Hepatic stellate cell (primary cell): Measurements from ENCODE around the gene RAB13.

Experiments
- DNase-seq: peaks from one replicate; pipeline ENCODE4 v3.0.0; 2011; ENCODE audit warnings: low spot score

RAB13 gene

DNA sequence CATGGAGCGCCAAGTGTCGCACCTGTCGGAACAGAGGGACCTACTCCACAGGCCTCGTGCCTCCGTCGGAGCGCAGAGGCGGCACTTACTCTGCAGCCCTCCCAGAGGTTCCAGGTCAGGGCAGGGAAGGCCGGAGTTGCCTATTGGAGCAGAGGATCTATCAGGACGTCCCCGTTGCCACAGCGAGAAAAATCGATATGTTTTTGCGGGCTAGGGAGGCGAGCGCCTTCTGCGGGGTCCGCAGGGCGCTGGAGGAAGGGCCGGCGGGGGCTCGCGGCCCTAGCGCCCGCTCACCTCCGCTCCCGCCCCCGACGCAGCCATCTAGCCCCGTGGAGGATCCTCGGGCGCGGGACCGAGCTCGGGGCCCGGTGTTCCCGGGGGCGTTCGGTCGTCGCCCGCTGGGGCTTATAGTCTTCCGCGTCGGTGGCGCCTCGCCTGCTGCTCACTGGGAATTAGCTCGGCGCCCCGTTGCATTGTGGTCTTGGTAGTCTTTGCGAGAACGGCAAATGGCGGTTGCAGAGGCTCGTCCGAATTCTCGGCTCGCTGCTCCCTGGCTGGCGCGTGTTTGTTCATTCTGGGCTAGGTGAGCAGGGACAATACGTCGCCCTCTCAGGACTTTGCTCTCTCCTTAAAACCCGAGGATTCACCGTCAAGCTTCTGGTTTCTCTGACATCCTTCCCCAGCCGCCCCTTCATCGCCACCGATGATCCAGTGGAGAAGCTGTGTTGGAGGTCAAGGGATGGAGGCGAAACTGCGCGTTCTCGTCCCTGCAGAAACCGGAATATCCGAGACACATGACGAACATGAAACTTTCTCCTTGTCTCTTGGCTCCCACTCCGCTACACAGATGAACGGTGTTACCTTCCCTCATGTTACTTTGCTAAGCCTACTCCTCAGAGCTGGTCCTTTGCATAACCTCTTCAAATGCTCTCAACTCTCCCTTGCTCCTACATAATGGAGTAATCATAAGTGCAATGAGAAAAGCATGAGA is 8.6 kb downstream of the RAB13 start, which contains the start of gene JTB:
JTB (minus strand) TSS at position 425 of the 991 bp plus-strand sequence; CDS start at position 3, 422 bp downstream.
- DNase-seq: peak; percentile 86

DNA sequence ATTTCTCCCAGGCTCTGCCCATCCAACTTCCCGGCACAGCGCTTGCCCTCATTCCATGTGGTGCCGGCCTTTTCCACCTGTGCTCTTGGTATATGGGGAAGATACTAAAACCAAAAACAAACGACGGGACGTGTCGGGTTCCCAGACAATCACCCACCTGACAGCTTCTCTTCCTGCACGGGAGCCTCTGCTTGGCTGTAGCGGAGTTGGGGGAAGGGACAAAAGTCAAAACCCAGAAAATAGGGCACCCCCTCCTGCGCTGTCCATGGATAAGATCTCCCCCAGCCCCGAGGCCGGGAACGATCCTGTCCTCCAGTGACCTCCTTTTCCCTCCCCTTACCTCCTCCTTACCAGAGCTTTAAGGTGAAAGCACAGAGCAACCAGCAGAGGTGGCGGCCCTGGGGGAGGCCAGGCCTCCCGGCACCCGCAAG is 9.3 kb downstream of the RAB13 start:
- DNase-seq: no peak

DNA sequence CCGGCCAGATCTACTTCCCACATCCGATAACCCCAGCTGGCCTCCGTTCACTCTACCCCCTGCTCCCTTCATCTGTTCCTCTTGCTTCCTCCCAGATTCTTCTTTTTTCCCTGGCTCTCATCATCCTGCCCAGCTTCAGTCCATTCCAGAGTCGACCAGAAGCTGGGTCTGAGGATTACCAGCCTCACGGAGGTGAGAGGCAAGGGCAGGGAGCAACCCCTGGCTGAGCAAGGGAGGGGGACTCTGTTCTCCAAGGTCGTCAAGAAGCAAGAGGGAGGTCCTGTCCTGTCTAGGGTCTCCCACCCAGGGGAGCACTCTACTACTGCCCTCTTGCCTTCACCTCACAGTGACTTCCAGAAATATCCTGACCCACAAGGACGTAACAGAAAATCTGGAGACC is 12.6 kb downstream of the RAB13 start:
- no peak for DNase-seq

GRCh38 chr1:153973071-153973470 is 13.1 kb downstream of the RAB13 start:
- DNase-seq: no peak

DNA sequence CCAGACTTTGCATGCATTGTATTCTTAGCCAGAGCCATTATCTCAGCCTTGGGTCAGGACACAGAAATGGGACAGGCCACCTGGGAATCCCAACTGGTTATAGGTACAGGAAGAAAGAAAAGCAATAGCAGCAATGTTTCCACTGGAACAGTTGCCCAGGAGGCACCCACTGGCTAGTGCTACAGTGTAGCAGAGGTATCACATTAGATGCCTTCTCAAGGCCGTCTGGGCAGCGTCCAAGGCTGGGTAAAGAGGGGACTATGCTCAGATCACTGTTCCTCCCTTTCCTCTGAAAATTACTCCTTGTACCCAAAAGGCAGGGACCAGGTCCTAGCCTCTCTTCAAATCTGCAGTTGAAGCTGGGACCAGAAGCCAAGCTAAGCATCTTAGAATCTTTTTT is 15.8 kb downstream of the RAB13 start:
- no peak for DNase-seq

DNA sequence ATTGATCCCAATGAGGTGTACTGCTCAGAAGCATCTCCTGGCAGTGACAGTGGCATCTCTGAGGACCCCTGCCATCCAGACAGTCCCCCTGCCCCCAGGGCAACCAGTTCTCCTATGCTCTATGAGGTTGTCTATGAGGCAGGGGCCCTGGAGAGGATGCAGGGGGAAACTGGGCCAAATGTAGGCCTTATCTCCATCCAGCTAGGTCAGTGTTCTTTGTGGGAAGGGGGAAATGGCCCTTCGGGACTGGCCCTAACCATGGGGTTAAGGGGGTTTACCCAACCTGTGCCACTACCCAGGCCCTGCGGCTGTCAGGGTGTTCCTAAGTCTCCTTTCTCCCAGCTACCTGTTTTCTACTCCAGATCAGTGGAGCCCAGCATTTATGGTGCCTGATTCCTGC is 17.2 kb downstream of the RAB13 start:
- DNase-seq: no peak

- DNase-seq: no peak
Observed at GRCh38 chr1:153968408-153968807, 17.7 kb downstream of the RAB13 start.

DNA sequence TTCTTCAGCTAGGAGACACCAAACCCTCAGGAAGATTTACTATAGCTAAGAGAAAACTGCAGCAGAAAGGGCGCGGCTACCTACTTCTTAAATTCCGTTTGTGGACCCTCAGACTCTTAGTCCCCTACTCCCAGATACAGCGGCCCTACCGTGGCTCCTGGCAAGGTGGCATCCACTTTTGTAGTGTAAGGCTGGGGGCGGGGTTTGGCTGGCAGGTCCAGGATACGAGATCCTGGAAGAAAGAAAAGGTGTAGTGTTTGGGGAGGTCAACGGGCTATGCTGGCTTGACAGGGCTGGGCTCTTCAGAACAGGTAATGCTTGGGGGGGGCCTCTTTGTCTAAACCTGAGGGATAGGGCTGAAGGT is 18.2 kb downstream of the RAB13 start:
- DNase-seq: no peak

DNA sequence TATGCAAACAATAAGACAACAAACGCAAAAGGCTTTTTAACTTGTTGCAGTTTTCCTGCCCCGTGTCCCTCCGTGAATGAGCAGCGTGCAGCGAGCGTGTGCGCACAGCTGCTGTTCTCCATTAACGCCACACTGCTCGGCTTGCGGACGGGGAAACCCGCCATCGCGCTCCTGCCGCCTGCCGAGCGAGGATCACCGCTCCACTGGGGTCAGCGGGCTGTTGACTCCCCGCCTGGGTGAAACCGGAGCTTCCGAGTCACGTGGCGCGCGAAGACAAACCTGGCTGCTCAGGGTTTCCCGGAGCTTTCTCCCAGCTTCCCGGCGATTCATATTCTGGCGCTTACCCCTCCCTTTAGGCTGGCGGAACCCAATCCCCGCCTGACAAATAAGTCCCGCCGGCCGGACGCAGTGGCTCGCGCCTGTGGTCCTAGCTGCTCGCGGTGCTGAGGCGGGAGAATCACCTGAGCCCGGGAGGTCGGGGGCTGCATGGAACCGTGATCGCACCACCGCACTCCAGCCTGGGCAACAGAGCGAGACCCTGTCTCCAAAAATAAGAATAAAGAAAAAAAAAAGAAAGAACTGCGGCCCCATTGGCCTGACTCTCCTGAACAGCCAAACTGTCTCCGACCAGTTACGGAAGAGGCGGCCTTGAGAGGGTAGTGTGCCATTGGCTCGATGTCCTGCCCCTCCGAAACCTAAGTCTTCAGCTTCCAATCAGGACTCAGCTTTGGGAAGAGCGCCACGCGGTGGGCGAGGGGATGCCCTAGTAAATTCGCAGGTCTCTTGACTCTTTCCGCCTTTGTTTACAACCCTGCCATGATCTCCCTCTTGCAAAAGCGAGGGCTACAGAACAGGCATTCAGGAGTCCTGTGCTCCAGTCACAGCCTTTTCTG is 18.8 kb downstream of the RAB13 start, which contains the start of gene CREB3L4:
CREB3L4 (plus strand) TSS at position 796 of the 893 bp plus-strand sequence. CDS start 624 bp downstream, outside the sequence.
- DNase-seq: peak; percentile 96

- DNase-seq: no peak
Observed at GRCh38 chr1:153963850-153964331, 22.2 kb downstream of the RAB13 start.

DNA sequence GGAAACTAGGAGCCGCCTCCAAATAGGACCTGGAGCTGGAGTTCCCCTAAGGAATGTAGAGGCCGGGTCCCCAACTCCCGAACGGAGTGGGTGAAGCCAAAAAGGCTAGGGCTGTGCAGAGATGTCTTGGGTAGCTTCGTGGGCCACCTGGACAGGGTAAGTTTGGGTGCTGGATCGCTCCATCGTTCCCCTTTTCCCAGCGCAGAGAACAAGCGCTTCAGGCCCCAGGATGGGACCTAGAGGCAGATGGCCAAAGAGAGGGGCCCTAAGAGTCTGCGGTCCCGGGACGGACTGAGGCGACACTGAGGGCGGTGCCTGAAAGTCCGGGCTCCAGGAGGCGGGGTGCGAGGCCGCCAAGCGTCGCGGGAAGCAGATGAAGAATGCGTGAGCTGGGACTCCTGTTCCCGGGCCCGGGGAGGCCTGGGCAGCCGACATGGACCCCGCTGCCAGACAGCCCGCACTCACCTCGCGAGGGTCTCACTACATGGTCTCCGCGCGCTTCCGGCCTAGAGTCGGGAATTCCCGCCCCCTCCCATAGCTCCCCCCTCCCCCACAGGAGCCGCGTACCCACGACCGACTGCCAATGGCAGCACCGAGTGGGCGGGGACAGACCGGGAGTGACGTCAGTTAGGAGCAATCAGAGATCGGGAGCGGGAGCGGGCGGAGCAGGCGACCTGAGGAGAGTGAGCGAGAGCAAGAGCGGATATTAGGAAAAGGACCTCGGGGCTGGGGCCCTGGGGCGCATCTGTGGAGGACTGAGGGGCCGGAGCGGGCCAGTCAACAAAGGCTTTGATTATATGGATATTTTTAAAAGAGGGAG is 22.9 kb downstream of the RAB13 start, which contains the start of gene SLC39A1:
SLC39A1 (minus strand) TSS at position 508 of the 820 bp plus-strand sequence. CDS start 822 bp downstream, outside the sequence.
- DNase-seq: peak; percentile 99

- peak; percentile 74 for DNase-seq
Observed at GRCh38 chr1:153962088-153963029, 23.8 kb downstream of the RAB13 start.

DNA sequence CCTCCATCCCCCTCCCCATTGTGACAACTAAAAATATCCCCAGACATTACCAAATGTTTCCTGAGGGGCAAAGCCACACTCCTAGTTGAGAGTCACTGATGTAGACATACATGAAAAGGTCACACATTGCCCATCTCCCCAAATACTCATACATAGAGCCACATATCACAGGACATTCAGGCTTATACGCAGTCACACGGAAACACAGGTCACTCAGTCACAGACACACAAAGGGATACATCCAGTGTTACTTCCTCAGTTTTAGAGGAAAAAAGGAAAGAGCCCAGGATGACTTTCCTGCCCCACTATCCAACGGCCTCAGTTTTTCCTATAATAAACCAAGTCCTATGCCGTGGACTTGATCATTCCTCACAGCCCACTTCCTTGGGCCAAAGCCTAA is 24.7 kb downstream of the RAB13 start:
- DNase-seq: no peak

DNA sequence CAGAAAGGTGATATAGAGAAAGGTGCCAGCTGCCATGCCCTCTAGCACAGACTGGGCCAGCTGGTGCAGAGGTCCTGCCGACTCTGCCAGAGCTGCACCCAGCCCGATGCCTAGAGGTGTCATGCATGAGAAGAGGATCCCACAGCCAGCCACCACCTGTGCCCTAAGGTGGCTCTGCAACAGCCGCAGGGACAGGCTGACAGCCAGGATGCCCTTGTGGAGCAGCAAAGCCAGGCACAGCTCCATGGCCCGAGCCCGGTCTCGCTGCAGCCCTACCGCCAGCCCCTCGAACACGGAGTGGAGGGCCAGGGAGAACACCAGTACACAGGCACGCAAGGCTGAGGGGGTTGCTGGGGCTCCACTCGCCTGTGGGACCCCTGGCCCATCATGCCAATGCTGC is 25.9 kb downstream of the RAB13 start:
- DNase-seq: no peak

DNA sequence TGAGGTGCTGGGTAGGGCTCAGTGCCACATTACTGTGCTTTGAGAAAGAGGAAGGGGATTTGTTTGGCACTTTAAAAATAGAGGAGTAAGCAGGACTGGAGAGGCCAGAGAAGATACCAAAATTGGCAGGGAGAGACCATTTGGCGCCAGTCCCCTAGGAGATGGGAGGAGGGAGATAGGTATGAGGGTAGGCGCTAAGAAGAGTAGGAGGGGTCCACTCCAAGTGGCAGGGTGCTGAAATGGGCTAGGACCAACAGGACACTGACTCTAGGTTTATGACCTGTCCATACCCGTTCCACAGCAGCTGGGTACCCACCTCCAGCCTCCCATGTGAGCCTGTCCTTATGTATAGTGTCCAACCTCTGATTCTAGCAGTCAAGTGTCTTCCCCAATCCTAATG is 26.7 kb downstream of the RAB13 start:
- no peak for DNase-seq

GRCh38 chr1:153958961-153959260 is 27.2 kb downstream of the RAB13 start:
- no peak for DNase-seq

DNA sequence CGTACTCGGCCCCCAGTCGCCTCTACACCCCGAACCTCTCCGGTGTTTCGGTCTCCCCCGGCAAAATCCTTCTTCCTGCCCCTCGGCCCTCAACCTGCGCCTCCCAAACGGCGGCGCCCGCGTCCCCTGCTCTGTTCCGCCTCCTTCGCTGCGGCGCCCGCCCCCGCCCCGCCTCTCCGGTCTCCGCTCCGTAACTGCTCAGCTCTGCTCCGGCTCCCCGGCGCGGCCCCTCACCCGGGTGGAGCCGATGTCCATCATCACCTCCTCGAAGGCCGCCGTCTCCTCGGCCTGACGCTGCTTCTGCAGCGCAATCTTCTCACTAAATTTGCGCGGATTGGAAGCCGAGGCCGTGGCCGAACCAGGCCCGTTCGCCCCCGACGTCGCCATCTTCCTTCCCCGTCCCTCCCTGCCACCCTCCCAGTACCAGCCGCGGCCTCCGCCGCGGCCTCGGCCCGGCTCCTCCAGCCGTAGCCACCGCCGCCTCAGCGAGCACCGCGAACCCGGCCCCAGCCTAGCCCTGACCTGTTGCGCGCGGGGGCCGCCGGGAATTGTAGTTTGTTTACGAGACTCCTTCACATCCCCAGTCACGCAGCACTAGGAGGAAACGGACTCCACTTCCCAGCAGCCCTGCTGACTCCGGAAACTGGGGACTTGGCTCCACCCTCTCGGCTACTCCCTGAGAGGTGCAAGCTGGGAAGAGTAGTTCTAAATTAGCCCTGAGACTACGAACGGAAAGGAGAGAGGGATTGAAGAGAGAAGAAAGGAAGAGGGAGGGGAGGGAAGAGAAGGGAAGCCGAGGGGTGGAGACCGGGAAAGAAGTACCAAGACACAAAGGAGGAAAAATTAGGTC is 27.8 kb downstream of the RAB13 start, which contains the start of gene CRTC2:
CRTC2 (minus strand) TSS at position 502 of the 850 bp plus-strand sequence; CDS start at position 387, 115 bp downstream.
- peak; percentile 100 for DNase-seq

DNA sequence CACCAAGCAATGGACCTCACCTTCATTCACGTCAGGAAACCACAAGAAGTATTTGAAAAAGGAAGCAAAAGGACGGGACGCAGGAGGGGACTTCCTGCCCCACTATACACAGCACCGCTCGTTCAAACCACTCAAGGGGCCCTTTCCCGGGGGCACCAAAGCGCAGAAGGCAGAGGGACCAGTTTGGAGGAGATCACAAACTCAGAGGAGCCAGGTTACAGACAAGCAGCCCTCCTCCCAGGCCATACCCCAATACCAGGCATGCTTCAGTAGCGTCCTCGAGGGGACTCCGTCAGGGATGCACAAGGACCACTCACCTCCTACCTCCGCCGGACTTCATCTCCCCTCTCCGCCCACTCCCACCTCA is 28.4 kb downstream of the RAB13 start:
- DNase-seq: no peak

GRCh38 chr1:153956997-153957715 is 29.0 kb downstream of the RAB13 start:
- no peak for DNase-seq
